Loucy (cell line): Measurements from ENCODE around the gene SYNGR2.

Experiments
- H2AFZ ChIP-seq: fragments of 200-600 bp; sonication (generic); 2 replicates; pipeline ENCODE4 v1.6.0; 2016; ENCODE audit warnings: antibody characterized with exemption, mild to moderate bottlenecking, low read length, moderate library complexity
- H3F3A ChIP-seq: fragments of 200-600 bp; 2 replicates; pipeline ENCODE4 v1.6.0; 2016; ENCODE audit warnings: antibody characterized with exemption, low read depth, mild to moderate bottlenecking
- H3K27me3 ChIP-seq: fragments of 200-600 bp; sonication (generic); 2 replicates; pipeline ENCODE4 v1.6.1; 2014; ENCODE audit warnings: low read length, mild to moderate bottlenecking; ENCODE audit not compliant: insufficient read depth, poor library complexity, severe bottlenecking
- H3K36me3 ChIP-seq: fragments of 200-600 bp; sonication (generic); 2 replicates; pipeline ENCODE4 v1.6.1; 2016; ENCODE audit warnings: low read length; ENCODE audit not compliant: insufficient read depth
- H3K4me1 ChIP-seq: fragments of 200-600 bp; sonication (generic); 2 replicates; pipeline ENCODE4 v1.5.1; 2014; ENCODE audit warnings: low read length, mild to moderate bottlenecking; ENCODE audit not compliant: insufficient read depth, poor library complexity, severe bottlenecking
- H3K4me2 ChIP-seq: fragments of 200-600 bp; sonication (generic); 2 replicates; pipeline ENCODE4 v1.6.0; 2014; ENCODE audit warnings: antibody characterized with exemption, low read length, low read depth, mild to moderate bottlenecking; ENCODE audit not compliant: poor library complexity, severe bottlenecking
- H3K4me3 ChIP-seq: fragments of 200-600 bp; sonication (generic); 2 replicates; pipeline ENCODE4 v1.5.1; 2014; ENCODE audit warnings: low read length, mild to moderate bottlenecking, mixed read lengths; ENCODE audit not compliant: poor library complexity, severe bottlenecking
- H3K79me2 ChIP-seq: fragments of 200-600 bp; sonication (generic); 2 replicates; pipeline ENCODE4 v1.6.1; 2014; ENCODE audit warnings: low read length; ENCODE audit not compliant: insufficient read depth
- H3K9ac ChIP-seq: fragments of 200-600 bp; sonication (generic); 2 replicates; pipeline ENCODE4 v1.6.0; 2014; ENCODE audit warnings: mild to moderate bottlenecking, low read depth, low read length, moderate library complexity; ENCODE audit not compliant: poor library complexity, severe bottlenecking
- H3K9me2 ChIP-seq: fragments of 200-600 bp; sonication (generic); replicated peaks from 2 replicates; pipeline ENCODE4 v1.6.1; 2016; ENCODE audit warnings: low read depth, low read length, mixed read lengths
- H3K9me3 ChIP-seq: fragments of 200-600 bp; sonication (generic); 2 replicates; pipeline ENCODE4 v1.6.1; 2014; ENCODE audit warnings: mild to moderate bottlenecking, antibody characterized with exemption, low read length, low read depth; ENCODE audit not compliant: insufficient read depth
- H4K20me1 ChIP-seq: fragments of 200-600 bp; sonication (generic); 2 replicates; pipeline ENCODE4 v1.6.0; 2014; ENCODE audit warnings: antibody characterized with exemption, low read length, mild to moderate bottlenecking; ENCODE audit not compliant: insufficient read depth, poor library complexity, severe bottlenecking
- EZH2phosphoT487 ChIP-seq: fragments of 200-600 bp; IDR thresholded peaks from 2 replicates; pipeline ENCODE4 v1.6.1; 2018; ENCODE audit warnings: antibody characterized with exemption, mild to moderate bottlenecking, moderate library complexity, borderline replicate concordance
- TF ChIP-seq, protein P1 (sequence below): fragments of 200-600 bp; sonication (generic); conservative IDR thresholded peaks from 2 replicates; pipeline ENCODE4 v1.5.1; 2014; ENCODE audit warnings: mild to moderate bottlenecking, antibody characterized with exemption, low read length

Gene SYNGR2

GRCh38 chr17:78151514-78152008, 16.8 kb upstream of the SYNGR2 start:
- no peak overlapping the region for H3K4me3 ChIP-seq
- no peaks in the 10 kb centered on the region for H3K4me1 ChIP-seq
- no peak overlapping the region for H2AFZ ChIP-seq
- no peaks in the 10 kb centered on the region for H3K27me3 ChIP-seq
- H3K9me2 ChIP-seq = no peaks in the 10 kb centered on the region
- no peak overlapping the region for H3K4me2 ChIP-seq
- no peaks in the 10 kb centered on the region for H3K79me2 ChIP-seq
- TF ChIP-seq EZH2phosphoT487 = no peak
- TF ChIP-seq, protein P1, sequence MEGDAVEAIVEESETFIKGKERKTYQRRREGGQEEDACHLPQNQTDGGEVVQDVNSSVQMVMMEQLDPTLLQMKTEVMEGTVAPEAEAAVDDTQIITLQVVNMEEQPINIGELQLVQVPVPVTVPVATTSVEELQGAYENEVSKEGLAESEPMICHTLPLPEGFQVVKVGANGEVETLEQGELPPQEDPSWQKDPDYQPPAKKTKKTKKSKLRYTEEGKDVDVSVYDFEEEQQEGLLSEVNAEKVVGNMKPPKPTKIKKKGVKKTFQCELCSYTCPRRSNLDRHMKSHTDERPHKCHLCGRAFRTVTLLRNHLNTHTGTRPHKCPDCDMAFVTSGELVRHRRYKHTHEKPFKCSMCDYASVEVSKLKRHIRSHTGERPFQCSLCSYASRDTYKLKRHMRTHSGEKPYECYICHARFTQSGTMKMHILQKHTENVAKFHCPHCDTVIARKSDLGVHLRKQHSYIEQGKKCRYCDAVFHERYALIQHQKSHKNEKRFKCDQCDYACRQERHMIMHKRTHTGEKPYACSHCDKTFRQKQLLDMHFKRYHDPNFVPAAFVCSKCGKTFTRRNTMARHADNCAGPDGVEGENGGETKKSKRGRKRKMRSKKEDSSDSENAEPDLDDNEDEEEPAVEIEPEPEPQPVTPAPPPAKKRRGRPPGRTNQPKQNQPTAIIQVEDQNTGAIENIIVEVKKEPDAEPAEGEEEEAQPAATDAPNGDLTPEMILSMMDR = no peak
- no peaks in the 10 kb centered on the region for H4K20me1 ChIP-seq
- no peak overlapping the region for H3K9ac ChIP-seq
- H3F3A ChIP-seq = no peaks in the 10 kb centered on the region
- H3K9me3 ChIP-seq = no peaks in the 10 kb centered on the region
- no peaks in the 10 kb centered on the region for H3K36me3 ChIP-seq

DNA sequence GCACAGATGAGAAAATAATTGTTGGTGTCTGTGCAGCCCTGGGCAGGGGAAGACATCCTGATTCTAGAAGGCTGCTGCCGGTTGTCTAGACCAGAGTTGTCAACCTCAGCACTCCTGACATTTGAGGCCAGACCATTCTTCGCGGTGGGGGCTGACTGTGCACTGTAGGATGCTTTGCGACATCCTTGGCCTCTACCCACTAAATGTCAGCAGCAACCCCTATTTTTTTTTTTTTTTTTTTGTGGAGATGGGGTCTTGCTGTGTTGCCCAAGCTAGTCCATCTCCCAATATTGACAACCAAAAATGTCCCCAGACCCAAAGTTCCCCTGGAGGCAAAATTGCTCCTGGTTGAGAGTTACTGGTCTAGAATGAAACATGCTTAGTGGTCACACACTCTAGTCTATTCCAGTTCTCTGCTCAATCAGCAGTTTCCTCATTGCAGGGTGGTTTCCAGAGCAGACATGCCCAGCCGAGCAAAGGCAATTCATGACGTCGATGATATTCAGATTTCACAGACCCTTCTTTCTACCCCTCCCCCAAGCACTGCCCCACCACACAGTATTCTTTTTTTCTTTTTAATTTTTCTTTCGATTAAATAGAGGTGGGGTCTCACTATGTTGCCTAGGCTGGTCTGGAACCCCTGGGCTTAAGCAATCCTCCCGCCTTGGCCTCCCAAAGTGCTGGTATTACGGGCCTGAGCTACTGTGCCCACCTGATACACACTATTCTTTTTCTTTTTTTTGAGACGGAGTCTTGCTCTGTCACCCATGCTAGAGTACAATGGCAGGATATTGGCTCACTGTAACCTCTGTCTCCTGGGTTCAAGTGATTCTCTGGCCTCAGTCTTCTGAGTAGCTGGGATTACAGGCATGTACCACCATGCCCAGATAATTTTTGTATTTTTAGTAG, 13.2 kb upstream of the SYNGR2 start:
- Histone ChIP-seq H3K9ac (no peak overlapping the region), H3K79me2 (no peaks in the 10 kb centered on the region), H3K27me3 (no peaks in the 10 kb centered on the region), H3K36me3 (no peaks in the 10 kb centered on the region), H3F3A (no peaks in the 10 kb centered on the region), H2AFZ (no peak overlapping the region), H3K4me1 (no peaks in the 10 kb centered on the region), H3K9me2 (no peaks in the 10 kb centered on the region), H4K20me1 (no peaks in the 10 kb centered on the region), H3K9me3 (no peaks in the 10 kb centered on the region), H3K4me2 (no peak overlapping the region), H3K4me3 (no peak overlapping the region)
- TF ChIP-seq, protein P1 = no peak
- TF ChIP-seq EZH2phosphoT487 = no peak

GRCh38 chr17:78159575-78160158, 8.7 kb upstream of the SYNGR2 start:
- H2AFZ ChIP-seq = no peak overlapping the region
- H4K20me1 ChIP-seq = no peaks in the 10 kb centered on the region
- no peaks in the 10 kb centered on the region for H3K79me2 ChIP-seq
- no peaks in the 10 kb centered on the region for H3K4me1 ChIP-seq
- H3K27me3 ChIP-seq = no peaks in the 10 kb centered on the region
- no peak for TF ChIP-seq EZH2phosphoT487
- TF ChIP-seq, protein P1 = no peak
- no peaks in the 10 kb centered on the region for H3F3A ChIP-seq
- H3K36me3 ChIP-seq = no peaks in the 10 kb centered on the region
- H3K9me2 ChIP-seq = no peaks in the 10 kb centered on the region
- no peak overlapping the region for H3K9ac ChIP-seq
- H3K9me3 ChIP-seq = no peaks in the 10 kb centered on the region
- no peak overlapping the region for H3K4me2 ChIP-seq
- H3K4me3 ChIP-seq = no peak overlapping the region
